Measurements from ENCODE around the gene HSPB2.

DNA sequence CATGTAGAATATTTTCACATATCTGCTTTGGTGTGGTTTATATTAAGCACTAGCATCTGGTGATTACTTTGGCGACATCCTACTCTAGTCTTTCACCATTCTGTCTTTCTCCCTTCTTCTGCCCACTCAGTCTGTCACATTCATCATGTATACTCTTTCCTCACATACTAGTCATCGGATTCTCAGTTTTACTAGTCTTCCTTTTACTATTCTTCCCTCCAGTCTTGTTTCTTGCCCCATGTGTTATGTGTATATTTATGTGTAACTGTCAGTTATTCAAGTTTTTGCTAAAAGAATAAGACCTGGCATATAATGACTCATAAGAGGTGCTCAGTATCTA lies 20.0 kb downstream of the HSPB2 start:
- TF ChIP-seq, protein P1, sequence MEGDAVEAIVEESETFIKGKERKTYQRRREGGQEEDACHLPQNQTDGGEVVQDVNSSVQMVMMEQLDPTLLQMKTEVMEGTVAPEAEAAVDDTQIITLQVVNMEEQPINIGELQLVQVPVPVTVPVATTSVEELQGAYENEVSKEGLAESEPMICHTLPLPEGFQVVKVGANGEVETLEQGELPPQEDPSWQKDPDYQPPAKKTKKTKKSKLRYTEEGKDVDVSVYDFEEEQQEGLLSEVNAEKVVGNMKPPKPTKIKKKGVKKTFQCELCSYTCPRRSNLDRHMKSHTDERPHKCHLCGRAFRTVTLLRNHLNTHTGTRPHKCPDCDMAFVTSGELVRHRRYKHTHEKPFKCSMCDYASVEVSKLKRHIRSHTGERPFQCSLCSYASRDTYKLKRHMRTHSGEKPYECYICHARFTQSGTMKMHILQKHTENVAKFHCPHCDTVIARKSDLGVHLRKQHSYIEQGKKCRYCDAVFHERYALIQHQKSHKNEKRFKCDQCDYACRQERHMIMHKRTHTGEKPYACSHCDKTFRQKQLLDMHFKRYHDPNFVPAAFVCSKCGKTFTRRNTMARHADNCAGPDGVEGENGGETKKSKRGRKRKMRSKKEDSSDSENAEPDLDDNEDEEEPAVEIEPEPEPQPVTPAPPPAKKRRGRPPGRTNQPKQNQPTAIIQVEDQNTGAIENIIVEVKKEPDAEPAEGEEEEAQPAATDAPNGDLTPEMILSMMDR (conservative IDR thresholded peaks at IDR 0.05 in 1 of 2, IDR thresholded peaks at IDR 0.05 in 1 of 2; ENCODE audit: extremely low read depth in 1 of 2, insufficient read depth in 1 of 2, low read depth in 1 of 2, low read length in 2 of 2) = no peak
- TF ChIP-seq EZH2 (IDR thresholded peaks at IDR 0.05; ENCODE audit: borderline replicate concordance, low read length) = no peak
